ENCODE measurements around the gene GPHA2.

Gene GPHA2

DNA sequence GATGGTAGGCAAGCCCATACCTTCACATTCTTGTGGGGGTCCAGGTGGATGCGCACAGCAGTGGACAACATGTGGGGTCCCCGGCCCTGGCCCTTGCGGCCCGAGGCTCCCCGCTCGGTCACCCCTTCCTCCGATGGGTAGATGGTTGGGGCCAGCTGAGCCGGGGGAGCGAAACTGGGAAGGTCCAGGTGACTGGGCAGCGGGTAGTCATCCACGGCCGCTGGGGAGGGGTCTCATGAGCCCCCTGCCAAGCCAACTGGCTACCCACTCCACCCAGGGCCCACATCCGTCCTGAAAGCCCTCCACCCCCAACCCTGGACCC, 29.4 kb downstream of the GPHA2 start:
- TF ChIP-seq YY1 (IDR thresholded peaks at IDR 0.05; ENCODE audit: low read depth) = no peak
- no peak for TF ChIP-seq CREB1 (IDR thresholded peaks at IDR 0.05; ENCODE audit: low read depth)
- TF ChIP-seq NFIC (IDR thresholded peaks at IDR 0.05) = no peak
- TF ChIP-seq, protein P1, sequence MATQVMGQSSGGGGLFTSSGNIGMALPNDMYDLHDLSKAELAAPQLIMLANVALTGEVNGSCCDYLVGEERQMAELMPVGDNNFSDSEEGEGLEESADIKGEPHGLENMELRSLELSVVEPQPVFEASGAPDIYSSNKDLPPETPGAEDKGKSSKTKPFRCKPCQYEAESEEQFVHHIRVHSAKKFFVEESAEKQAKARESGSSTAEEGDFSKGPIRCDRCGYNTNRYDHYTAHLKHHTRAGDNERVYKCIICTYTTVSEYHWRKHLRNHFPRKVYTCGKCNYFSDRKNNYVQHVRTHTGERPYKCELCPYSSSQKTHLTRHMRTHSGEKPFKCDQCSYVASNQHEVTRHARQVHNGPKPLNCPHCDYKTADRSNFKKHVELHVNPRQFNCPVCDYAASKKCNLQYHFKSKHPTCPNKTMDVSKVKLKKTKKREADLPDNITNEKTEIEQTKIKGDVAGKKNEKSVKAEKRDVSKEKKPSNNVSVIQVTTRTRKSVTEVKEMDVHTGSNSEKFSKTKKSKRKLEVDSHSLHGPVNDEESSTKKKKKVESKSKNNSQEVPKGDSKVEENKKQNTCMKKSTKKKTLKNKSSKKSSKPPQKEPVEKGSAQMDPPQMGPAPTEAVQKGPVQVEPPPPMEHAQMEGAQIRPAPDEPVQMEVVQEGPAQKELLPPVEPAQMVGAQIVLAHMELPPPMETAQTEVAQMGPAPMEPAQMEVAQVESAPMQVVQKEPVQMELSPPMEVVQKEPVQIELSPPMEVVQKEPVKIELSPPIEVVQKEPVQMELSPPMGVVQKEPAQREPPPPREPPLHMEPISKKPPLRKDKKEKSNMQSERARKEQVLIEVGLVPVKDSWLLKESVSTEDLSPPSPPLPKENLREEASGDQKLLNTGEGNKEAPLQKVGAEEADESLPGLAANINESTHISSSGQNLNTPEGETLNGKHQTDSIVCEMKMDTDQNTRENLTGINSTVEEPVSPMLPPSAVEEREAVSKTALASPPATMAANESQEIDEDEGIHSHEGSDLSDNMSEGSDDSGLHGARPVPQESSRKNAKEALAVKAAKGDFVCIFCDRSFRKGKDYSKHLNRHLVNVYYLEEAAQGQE (IDR thresholded peaks at IDR 0.05; ENCODE audit: low read depth) = no peak
- TF ChIP-seq, protein P2, sequence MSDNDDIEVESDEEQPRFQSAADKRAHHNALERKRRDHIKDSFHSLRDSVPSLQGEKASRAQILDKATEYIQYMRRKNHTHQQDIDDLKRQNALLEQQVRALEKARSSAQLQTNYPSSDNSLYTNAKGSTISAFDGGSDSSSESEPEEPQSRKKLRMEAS (IDR thresholded peaks at IDR 0.05) = no peak

DNA sequence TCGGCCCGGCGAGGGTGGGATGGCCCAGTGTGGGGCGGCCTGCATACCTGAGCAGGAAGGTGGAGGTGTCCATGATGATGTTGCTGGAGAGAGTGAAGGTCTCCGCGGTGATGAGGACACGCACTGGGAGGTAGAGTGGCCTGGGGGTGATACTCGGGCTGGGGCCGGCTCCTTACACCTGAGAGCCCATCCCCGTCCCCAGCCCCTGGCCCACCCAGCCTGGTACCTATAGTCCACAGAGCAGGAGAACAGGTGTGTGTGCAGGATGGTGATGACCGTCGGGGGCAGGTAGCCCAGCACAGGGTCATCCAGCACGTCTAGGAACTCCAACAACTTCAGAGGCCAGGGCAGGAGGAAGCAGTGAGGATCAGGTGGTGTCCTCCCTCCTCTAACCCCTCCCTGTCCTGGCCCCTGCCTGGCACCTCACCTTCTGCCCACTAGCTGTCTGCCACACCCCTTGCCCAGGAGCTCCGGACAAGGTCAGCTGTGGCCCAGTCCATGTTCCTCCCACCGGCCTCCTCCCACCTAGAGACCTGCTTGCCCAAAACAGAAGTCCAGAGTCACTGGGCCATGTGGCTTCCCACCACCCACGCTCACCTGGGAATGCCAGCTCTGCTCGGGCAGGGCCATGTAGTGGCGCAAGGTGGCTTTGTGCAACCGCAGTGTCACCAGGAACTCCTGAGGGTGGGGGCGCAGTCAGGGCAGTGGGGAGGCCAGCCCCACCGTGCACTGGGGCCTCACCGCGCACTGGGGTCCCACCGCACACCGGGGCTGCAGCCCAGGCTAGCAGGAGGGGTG, 30.0 kb downstream of the GPHA2 start:
- TF ChIP-seq TCF12 (IDR thresholded peaks at IDR 0.05; ENCODE audit: low read depth) = no peak
- no peak for TF ChIP-seq YY1 (IDR thresholded peaks at IDR 0.05; ENCODE audit: low read depth)
- TF ChIP-seq, protein P3, sequence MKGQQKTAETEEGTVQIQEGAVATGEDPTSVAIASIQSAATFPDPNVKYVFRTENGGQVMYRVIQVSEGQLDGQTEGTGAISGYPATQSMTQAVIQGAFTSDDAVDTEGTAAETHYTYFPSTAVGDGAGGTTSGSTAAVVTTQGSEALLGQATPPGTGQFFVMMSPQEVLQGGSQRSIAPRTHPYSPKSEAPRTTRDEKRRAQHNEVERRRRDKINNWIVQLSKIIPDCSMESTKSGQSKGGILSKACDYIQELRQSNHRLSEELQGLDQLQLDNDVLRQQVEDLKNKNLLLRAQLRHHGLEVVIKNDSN (IDR thresholded peaks at IDR 0.05) = no peak
- no peak for TF ChIP-seq TEAD4 (IDR thresholded peaks at IDR 0.05)
- TF ChIP-seq, protein P1 (IDR thresholded peaks at IDR 0.05; ENCODE audit: low read depth) = no peak
- no peak for TF ChIP-seq EGR1 (IDR thresholded peaks at IDR 0.05)

DNA sequence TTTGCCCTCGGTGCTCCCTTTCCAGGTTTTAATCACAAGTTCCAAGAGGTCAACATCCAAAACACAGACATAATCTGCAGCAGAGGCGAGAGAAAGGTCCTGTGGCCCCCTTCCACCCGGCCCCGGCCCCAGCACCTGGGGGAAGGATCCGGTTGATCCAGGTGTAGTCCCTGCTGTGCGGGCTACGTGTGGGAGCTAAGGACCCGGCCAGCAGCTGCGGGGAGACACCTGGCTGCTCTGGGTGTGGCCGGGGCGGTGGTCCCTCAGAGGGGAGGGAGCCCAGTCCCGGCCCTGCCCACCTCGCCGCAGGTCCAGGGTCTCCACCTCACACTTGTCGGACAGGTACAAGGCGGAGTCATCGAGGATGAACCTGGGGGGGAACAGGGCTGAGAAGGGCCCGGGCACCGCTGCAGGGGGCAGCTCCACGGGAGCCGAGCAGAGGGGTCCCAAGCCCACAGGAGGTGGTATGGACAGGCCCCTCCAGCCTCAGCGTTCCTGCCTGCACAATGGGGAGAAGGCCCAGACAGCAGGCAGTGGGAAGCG, 32.3 kb downstream of the GPHA2 start:
- TF ChIP-seq FOXM1 (IDR thresholded peaks at IDR 0.05; ENCODE audit: borderline replicate concordance, low read depth) (no peak), TAF1 (IDR thresholded peaks at IDR 0.05; ENCODE audit: low read depth) (no peak), NFIC (IDR thresholded peaks at IDR 0.05) (no peak), EP300 (IDR thresholded peaks at IDR 0.05; ENCODE audit: borderline replicate concordance) (no peak), TCF12 (IDR thresholded peaks at IDR 0.05; ENCODE audit: low read depth) (no peak), CREB1 (IDR thresholded peaks at IDR 0.05; ENCODE audit: low read depth) (no peak), EGR1 (IDR thresholded peaks at IDR 0.05) (no peak), RAD21 (IDR thresholded peaks at IDR 0.05; ENCODE audit: low read depth) (no peak)
- TF ChIP-seq, protein P1 (IDR thresholded peaks at IDR 0.05; ENCODE audit: low read depth) = no peak
- TF ChIP-seq, protein P3 (IDR thresholded peaks at IDR 0.05) = no peak

DNA sequence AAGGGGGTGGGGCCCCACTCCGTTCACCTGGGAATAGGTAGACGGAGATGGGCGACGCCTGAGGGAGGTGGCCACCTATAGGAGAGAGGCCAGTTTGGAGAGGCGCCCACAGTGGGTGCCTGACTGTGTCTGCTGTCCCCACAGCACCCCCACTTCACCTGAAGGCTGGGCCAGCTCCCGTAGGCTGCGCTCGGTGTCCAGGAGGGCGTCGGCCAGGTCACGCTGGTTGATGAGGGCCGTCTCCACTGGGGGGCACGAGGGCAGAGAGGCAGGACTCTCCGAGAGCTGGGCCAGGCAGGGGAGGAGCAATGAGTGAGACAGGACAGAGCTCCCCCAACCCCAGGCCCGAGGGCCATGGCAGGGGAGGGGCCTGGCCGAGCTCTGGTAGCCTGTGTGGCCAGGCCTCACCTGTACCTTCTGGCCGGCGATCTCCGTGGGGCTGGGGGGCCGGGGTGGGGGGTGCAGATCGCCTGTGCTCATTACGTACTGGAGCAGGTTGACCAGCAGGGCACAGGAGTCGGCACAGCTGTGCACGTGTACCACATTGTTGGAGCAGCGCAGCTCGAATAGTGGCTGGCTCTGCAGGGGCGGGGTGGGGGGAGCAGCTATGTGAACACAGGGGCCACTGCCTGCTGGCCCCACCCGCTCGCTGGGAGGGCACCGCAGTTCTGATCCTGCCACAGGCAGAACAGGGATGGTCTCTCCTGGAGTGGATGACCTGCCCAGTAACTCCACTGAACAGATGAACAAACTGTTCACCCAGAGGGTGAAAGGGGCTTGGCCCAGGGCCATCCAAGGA, 33.4 kb downstream of the GPHA2 start:
- TF ChIP-seq ZBTB7A (IDR thresholded peaks at IDR 0.05; ENCODE audit: low read depth) (no peak), EGR1 (IDR thresholded peaks at IDR 0.05) (no peak), YY1 (IDR thresholded peaks at IDR 0.05; ENCODE audit: low read depth) (no peak), CREB1 (IDR thresholded peaks at IDR 0.05; ENCODE audit: low read depth) (no peak), TAF1 (IDR thresholded peaks at IDR 0.05; ENCODE audit: low read depth) (no peak), CEBPB (IDR thresholded peaks at IDR 0.05) (no peak), TEAD4 (IDR thresholded peaks at IDR 0.05) (no peak), TCF12 (IDR thresholded peaks at IDR 0.05; ENCODE audit: low read depth) (no peak), NFIC (IDR thresholded peaks at IDR 0.05) (no peak), RAD21 (IDR thresholded peaks at IDR 0.05; ENCODE audit: low read depth) (no peak), EP300 (IDR thresholded peaks at IDR 0.05; ENCODE audit: borderline replicate concordance) (no peak), FOXM1 (IDR thresholded peaks at IDR 0.05; ENCODE audit: borderline replicate concordance, low read depth) (no peak)
- TF ChIP-seq, protein P1 (IDR thresholded peaks at IDR 0.05; ENCODE audit: low read depth) = no peak
- TF ChIP-seq, protein P3 (IDR thresholded peaks at IDR 0.05) = no peak
- TF ChIP-seq, protein P2 (IDR thresholded peaks at IDR 0.05) = no peak
